HG02840 (cell line): ENCODE data around the gene MIB1.

ENCODE experiments used
- ATAC-seq: cut with Tn5 transposase; IDR thresholded peaks from one replicate; pipeline ENCODE4 v1.9.1; 2021; ENCODE audit warnings: mild to moderate bottlenecking, moderate library complexity, moderate number of reproducible peaks; ENCODE audit not compliant: unreplicated experiment, low FRiP score

MIB1 gene

GRCh38 chr18:21808185-21808584 lies 67.6 kb downstream of the MIB1 start:
- ATAC-seq: no peak

- ATAC-seq: no peak
Observed at GRCh38 chr18:21809725-21810124, 69.1 kb downstream of the MIB1 start.

DNA sequence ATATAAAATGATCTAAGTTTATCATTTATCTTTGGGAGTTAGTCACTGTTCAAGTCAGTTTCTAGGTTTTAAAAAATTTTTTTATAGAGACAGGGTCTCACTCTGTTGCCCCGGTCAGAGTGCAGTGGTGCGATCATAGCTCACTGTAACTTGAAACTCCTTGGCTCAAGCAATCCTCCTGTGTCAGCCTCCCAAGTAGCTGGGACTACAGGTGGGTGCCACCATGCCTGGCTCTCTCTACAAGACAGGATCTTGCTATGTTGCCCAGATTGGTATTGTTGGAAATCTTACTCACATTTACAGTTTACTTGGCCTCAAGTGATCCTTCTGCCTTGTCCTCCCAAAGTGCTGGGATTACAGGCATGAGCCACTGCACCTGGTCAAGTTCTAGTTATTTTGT lies 74.5 kb downstream of the MIB1 start:
- no peak for ATAC-seq

- ATAC-seq: no peak
Observed at GRCh38 chr18:21820033-21820810, 79.6 kb downstream of the MIB1 start.

GRCh38 chr18:21820811-21821143 lies 80.2 kb downstream of the MIB1 start:
- no peak for ATAC-seq

DNA sequence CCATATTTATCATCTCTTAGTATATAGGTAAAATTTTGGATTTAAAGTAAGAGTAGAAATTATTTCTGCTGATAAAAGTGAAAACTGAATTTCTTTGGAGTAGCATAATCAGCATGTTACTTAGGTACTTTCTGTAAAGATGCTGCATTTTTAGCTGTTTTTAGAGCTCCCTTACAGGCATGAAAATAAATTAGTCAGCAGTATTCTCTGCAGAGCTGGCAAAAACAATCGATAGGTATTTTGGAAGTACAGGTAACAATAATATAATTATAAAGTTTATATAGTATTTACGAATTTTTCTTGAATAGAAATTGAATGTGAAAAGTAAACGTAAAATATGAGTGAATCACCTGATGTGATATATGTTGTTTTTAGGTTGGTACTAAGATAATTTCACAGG lies 83.3 kb downstream of the MIB1 start:
- no peak for ATAC-seq

- no peak for ATAC-seq
Observed at GRCh38 chr18:21826196-21826595, 85.6 kb downstream of the MIB1 start.

DNA sequence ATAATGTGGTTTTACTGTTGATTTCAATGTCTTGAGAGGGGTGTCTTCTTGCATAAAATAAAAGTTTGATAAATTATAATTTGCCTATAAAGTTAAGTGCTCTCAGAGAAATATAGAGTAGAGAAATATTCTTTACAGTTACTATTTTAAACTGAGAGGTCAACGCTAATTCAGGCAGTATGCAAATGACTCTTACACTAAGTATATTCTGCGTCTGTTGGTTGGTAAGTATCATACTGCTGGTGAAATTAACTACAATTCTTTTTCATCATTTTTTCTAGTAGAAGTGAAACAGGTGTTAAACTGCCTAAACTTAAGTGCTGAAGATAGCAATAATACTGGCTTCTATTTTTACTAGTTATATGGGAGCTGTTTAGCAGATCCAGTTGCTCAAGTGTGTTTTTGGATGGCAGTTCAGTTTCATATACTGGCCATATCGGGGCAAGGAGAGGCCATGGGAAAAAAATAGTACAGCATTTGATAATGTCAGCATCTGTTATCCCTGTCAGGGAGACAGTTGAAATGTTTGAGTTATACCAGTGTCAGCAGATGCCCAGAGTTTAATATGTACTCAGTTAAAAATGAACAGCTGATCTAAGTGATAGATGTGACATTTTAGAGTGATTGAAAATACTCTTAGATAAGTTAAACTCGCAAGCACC lies 86.2 kb downstream of the MIB1 start:
- no peak for ATAC-seq

DNA sequence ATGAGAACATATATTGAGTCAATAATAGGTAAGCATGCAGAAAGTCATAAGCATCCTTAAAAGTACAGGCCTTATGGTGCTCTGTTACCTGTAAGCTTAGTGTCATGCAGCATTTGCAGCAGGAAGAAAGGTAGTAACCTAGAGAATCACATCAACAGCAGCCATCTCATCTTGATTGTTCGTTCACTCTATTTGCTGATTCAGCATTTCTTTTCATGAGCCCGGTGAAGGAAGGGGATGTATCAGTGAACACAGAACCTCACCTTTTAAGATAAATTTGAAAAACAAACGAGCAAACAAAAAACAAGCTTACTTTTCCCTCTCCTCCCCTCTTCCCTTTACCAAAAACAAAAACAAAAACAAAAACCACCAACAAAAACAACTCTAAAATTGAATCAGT lies 89.9 kb downstream of the MIB1 start:
- ATAC-seq: no peak

DNA sequence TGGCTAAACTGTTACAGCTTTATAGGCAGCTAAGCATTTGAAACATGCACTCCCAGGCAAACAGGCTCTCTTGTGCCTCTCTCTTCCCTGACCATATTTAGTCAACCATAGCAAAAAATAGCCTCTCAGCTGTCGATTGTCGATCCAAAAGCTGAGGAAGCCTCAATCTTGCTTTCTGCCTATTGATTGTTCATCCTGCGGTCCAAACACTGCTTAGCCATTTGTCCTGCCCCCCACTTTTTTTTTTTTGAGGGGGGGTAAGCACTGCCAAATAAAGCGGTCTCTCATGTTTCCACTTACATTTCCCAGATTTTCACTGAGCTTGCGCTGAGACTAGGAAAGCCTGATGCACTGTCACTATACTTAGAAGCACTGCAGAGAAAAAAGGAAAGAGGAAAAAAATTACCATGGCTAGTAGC lies 90.8 kb downstream of the MIB1 start:
- no peak for ATAC-seq

- no peak for ATAC-seq
Observed at GRCh38 chr18:21833604-21834298, 93.2 kb downstream of the MIB1 start.

DNA sequence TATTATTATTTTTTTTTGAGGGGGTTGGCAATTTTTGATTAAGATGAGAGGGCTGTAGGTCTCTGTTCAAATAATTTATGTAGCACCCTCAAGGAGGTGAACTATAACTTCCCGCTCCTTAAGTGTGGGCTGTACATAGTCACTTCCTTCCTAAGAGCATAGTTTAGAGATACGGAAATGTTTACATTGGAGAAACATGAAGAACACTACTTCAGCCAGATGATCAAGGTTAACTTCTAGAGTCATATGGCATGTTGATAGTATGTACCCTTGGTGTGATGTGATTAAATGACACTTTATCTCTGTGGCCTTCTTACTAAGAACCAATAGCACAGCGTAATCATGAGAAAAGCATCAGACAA lies 93.7 kb downstream of the MIB1 start:
- ATAC-seq: no peak

- no peak for ATAC-seq
Observed at GRCh38 chr18:21841570-21841969, 101.0 kb downstream of the MIB1 start.

DNA sequence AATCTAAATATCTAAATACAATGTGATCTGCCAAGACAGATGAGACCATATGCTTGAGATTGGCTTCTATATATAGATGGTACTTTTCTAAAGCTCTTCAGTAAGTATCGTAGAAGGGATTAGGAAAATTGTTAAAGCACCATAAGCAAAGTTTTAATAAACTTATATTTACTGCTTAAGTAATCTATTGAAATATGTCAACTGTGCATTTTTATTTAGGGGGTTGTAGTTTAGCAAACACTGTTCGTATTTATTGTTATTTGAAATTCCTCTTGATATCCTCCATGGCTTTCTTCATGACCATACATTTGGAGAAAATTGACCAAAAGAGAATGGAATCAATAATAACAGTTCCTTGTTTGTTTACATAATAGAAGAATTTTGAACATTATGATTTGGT lies 102.7 kb downstream of the MIB1 start:
- ATAC-seq: no peak

DNA sequence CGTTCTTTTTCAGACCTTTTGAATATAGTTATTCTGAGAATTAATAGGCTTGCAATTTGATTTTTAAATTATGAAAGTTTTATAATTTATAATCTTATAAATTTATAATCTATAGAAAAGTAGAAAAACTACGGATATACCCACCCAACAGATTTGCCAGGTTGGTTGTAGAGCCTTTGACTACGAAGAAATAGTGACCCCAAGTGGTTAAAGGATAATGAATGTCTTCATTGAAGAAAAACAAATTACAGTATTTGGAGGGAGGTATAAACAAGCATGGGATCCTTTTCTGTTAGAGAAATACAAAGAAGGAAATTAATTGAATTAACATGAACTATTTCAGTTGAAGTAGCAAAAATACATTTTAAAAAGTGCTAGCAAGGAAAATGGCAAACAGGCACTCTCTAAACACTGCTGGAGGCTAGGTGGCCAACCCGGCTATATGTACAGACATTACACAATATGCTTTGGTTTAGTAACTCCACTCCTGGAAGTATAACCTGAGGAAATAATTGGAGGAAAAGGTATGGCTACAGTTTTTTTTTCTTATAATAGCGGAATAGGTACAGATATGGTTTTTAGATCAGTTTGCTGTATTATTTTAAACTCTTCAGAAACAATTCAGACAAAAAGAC lies 110.9 kb downstream of the MIB1 start:
- ATAC-seq: no peak

GRCh38 chr18:21853016-21853415 lies 112.4 kb downstream of the MIB1 start:
- ATAC-seq: peak; percentile 77

- ATAC-seq: no peak
Observed at GRCh38 chr18:21853775-21854552, 113.4 kb downstream of the MIB1 start.

- ATAC-seq: no peak
Observed at GRCh38 chr18:21855432-21855831, 114.8 kb downstream of the MIB1 start.

- ATAC-seq: no peak
Observed at GRCh38 chr18:21857871-21858270, 117.3 kb downstream of the MIB1 start.

GRCh38 chr18:21858544-21858943 lies 118.0 kb downstream of the MIB1 start:
- ATAC-seq: no peak

GRCh38 chr18:21864386-21864785 lies 123.8 kb downstream of the MIB1 start:
- ATAC-seq: no peak
